ENCODE measurements around the gene COL8A1. TPM values are rescaled to one million over a fixed set of nuclear protein-coding genes. Genes with fewer than 3 reads are reported as not detected.
"Not testable (repeated sequence)": the region's sequence is repeated elsewhere in the genome, so short reads cannot be mapped to it uniquely, and the experiment has no call there.

COL8A1 gene
- 6.2 TPM for total RNA-seq

GRCh38 chr3:99638167-99638948, at the start of gene COL8A1:
Gene COL8A1 (plus strand): TSS chr3:99638594. CDS start chr3:99790683, 152,089 bp downstream.
- no peak for DNase-seq

- not testable (repeated sequence) for DNase-seq
Measured at GRCh38 chr3:99589168-99589567, 49.2 kb upstream of the COL8A1 start.

GRCh38 chr3:99599894-99600293, 38.5 kb upstream of the COL8A1 start:
- no peak for DNase-seq

GRCh38 chr3:99601515-99601914, 36.9 kb upstream of the COL8A1 start:
- no peak for DNase-seq

GRCh38 chr3:99602183-99602582, 36.2 kb upstream of the COL8A1 start:
- no peak for DNase-seq

- no peak for DNase-seq
Measured at GRCh38 chr3:99607151-99607550, 31.2 kb upstream of the COL8A1 start.

GRCh38 chr3:99614768-99615167, 23.6 kb upstream of the COL8A1 start:
- no peak for DNase-seq

GRCh38 chr3:99620077-99620767, 18.2 kb upstream of the COL8A1 start:
- no peak for DNase-seq

GRCh38 chr3:99620976-99621375, 17.4 kb upstream of the COL8A1 start:
- DNase-seq, result no peak

GRCh38 chr3:99624496-99625236, 13.7 kb upstream of the COL8A1 start:
- no peak for DNase-seq

- no peak for DNase-seq
Measured at GRCh38 chr3:99625237-99625622, 13.2 kb upstream of the COL8A1 start.

GRCh38 chr3:99625643-99626416, 12.6 kb upstream of the COL8A1 start:
- DNase-seq, result peak; percentile 88

GRCh38 chr3:99626417-99626788, 12.0 kb upstream of the COL8A1 start:
- no peak for DNase-seq

GRCh38 chr3:99627062-99627826, 11.2 kb upstream of the COL8A1 start:
- no peak for DNase-seq

- no peak for DNase-seq
Measured at GRCh38 chr3:99630815-99631214, 7.6 kb upstream of the COL8A1 start.

- no peak for DNase-seq
Measured at GRCh38 chr3:99633887-99634558, 4.4 kb upstream of the COL8A1 start.

GRCh38 chr3:99634881-99635280, 3.5 kb upstream of the COL8A1 start:
- no peak for DNase-seq

GRCh38 chr3:99635348-99635747, 3.0 kb upstream of the COL8A1 start:
- DNase-seq, result no peak

GRCh38 chr3:99637016-99637367, 1.4 kb upstream of the COL8A1 start:
- DNase-seq, result no peak

GRCh38 chr3:99637368-99638111, 854 bp upstream of the COL8A1 start:
- DNase-seq, result no peak
